CD4-positive, alpha-beta T cell treated with Interleukin-17A for 1 hour (primary cell): ENCODE data around the gene AP1B1.

Experiments used
- DNase-seq: peaks from one replicate; pipeline ENCODE4 v3.0.0-alpha.2; 2020

The AP1B1 gene

DNA sequence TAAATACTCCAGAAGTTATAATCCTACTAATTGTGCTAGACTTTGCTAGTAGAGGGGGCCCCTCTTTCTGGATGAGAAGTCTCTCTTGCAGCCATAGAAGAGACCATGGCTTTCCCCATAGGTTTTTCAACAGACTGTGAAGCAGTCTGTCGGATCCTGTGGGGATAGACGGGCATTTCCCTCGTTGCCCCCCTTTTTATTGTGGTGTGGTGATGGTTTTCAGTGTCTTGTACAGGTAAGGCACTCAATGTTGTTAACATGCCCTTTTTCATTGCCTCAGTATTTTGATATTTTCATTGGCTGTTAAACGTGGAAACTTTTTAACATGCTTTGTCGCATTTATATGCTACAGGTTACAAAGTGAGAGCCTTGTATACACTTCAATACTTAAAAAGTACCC is 98.3 kb downstream of the AP1B1 start:
- no peak for DNase-seq

- DNase-seq, result no peak
These were observed 99.5 kb downstream of the AP1B1 start for GRCh38 chr22:29288837-29289236.

DNA sequence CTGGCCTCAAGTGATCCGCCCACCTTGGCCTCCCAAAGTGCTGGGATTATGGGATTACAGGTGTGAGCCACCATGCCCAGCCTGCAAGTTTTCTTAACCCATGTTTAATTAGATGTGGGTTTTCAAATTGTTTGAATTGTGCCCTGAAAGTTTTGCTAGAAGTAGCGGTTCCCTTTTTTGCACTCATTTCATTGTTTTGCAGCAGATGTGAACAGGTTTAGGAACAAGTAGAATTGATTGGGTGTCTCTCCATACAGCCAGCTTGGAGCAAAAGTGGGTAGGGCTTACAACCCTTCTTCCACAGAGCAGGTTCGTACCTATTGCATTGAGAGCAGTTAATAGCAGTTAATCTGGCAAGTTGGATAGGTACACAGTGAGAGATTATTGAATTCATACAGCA is 104.2 kb downstream of the AP1B1 start:
- DNase-seq, result no peak

GRCh38 chr22:29277927-29278326 is 110.4 kb downstream of the AP1B1 start:
- DNase-seq, result no peak
